Measurements from ENCODE around the gene TNP1. TPM values are rescaled to one million over a fixed set of nuclear protein-coding genes. Genes with fewer than 3 reads are reported as not detected.
A peak's percentile ranks its signal among the peaks of the same experiment; 100 is the strongest.

The TNP1 gene
- total RNA-seq, 1 experiment from 2014 or later = not detected

DNA sequence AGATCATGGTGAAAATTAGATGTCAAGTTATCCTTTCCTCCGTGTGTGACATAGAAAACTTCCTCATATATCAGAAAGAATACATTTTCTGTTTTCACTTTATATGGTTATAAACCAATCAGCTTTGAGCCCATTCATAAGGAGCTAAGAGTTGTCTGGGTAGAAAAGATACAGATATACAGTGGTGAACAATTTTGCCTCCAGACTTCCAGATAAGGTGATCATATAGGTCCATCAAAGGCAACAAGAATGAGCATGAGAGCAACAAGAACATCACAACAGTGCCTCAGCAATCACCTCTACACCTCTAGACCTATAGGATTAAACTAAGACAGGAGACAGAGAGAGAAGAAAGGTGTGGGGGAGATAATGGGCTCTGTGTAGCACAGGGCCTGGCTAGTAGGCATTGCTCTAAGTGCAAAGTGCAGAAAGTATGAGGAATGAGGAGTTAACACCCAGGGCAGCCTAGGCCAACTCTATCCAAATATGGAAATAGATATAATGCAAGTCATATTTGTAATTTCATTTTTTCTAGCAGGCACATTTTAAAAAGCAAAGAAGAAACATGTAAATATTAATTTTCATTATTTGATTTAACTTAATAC is 8.3 kb downstream of the TNP1 start:
- in situ Hi-C loops (cut with HindIII; ENCODE audit: low sequenced_read_pairs) = no loop called here
- DNase-seq (ENCODE audit: low spot score) = no peak

DNA sequence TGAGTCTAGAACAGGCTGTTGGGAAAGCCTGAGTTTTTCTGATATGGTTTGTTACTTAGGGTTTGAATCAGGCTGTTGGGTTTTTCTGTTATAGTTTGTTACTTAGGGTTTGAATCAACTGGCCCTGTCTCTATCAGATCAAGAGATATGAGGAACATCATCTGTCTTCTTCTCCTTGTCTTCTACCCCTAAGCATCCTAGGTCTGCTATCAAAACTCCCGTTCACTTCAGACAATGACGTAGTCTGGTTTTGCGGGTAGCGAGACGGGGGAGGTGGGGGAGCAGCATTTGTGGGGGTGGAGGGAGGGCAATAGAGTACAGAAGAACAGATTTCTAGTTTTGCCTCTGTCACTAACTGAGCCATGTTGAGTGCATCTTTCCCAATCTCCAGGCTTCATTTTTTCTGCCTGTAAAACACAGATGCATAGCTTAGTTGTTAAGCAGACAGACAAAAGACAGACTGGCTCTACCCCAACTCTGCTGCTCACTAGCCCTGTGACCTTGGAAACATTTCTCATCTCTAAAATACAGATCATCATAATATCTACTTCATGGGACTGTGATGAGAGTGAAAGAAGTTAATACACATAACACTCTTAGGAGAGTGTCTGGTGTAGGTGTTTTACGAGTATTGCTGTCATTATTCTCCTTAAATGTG is 9.1 kb downstream of the TNP1 start:
- in situ Hi-C loops (cut with HindIII; ENCODE audit: low sequenced_read_pairs) = no loop called here
- DNase-seq (ENCODE audit: low spot score) = no peak

DNA sequence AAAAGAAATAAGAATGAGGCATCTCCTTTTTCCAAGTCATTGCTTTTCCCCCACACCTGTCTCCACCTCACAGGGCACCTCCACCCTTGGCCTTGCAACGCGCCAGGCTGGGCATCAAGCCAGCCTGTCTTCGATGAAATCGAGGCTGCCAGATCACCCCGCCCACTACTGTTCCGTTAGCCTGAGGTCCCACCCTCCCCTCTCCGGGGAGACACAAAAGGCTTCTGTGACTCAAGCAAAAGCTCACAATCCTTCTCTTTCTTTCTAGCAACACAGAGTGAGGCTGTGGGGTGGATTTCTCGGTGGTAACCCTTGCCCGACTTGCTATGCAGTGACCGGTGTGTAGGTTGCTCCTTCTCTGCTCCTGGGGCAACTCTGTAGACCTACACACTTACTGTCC is 9.9 kb downstream of the TNP1 start:
- in situ Hi-C loops (cut with HindIII; ENCODE audit: low sequenced_read_pairs) = no loop called here
- DNase-seq (ENCODE audit: low spot score) = no peak

DNA sequence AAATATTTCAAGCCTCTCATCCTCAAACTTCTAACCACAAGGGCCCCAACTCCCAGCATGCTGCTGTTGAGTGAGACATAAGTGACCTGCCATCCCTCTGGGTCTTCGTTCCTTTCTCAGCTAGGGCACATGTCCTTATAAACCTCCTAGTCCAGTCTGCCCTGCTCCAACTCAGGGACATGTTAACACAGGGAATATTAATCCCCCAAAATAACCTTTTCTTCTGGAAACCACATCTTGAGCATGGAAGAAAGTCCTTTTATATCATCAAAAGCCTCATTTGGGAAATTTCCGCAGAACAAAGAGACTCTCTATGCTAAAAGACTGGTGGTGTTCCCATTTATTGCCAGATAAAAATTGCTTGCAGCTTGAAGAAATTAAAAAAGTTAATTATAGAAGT is 14.4 kb downstream of the TNP1 start:
- in situ Hi-C loops (cut with HindIII; ENCODE audit: low sequenced_read_pairs) = no loop called here
- DNase-seq (ENCODE audit: low spot score) = no peak

DNA sequence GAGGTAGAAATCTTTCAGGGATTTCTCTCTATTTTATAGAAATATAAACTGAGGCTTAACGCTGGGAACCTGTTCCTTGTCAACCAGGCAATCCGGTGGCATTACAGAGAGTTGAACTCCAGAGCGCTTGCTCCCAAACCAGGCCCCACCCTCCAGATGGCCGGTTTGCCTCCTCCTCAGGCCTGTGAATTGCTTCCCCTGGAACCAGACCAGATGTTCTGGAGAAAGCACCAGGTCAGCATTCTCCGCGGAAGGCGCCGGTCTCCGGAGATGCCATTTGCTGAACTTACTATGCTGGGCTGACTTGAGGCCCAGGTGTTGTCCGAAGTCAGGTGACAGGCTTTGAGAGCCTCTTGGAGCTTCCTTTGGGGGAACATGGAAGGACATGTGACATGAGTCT is 17.2 kb downstream of the TNP1 start:
- in situ Hi-C loops (cut with HindIII; ENCODE audit: low sequenced_read_pairs) = no loop called here
- no peak for DNase-seq (ENCODE audit: low spot score)

DNA sequence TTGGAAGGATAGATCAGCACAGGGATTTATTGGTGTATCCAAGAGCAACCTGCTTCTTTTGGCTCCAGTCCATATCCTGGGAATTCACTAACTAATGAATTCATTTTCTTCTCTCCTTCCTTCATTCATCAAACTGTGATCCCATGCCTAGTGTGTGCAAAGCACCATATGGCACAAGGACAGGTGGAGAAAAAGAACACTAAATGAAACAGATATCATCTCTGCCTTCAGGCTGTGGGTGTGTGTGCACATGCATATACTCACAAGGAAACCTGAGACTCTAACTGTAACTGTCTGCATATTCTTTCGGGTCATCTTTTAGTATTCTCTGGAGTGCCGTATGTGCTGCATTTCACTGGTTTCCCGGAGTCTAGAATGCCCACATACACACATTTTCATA is 20.2 kb downstream of the TNP1 start:
- in situ Hi-C loops (cut with HindIII; ENCODE audit: low sequenced_read_pairs) = no loop called here

DNA sequence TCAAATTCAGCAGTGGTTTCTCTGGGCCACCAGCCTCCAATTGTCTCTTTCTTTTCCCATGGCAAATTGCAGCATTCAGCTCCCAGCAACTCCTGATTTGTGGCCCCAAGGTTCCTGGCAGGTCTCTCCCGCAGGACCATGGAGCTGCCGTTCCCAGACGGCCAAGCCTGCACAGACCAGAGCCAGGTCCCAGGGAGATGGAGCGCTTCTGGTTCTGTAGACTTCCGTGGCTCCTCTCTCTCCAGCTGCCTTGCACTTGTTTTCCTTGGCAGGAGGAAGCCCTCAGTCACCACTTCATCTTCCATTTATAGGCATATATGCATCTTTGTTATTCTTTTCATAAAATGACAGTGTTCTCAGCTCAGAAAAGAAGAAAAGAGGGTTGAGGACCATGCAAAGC is 21.7 kb downstream of the TNP1 start:
- in situ Hi-C loops (cut with HindIII; ENCODE audit: low sequenced_read_pairs) = no loop called here
- DNase-seq (ENCODE audit: low spot score) = no peak

More for the DNA sequence above, 20.2 kb downstream of the TNP1 start:
- peak; percentile 67 for DNase-seq (ENCODE audit: low spot score)

DNA sequence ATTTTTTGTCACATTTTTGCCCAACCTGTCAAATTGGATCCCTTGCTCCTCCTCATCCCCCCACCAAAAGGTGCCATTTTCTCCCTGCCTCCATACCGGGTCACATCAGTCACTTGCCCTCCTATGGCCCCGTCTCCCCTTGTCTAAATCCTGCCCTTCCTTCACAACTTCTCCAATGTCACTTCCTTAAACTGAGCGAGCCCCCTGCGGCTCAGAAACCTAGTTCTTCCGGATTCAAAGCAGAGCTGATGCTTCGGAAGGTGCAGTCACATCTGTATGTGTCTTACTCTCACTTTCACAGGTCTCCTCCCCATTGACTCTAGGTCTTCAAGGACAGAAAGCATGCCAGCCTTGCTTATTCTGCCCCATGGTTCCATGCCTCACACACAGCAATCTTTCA is 22.1 kb downstream of the TNP1 start:
- DNase-seq (ENCODE audit: low spot score) = no peak
- in situ Hi-C loops (cut with HindIII; ENCODE audit: low sequenced_read_pairs) = no loop called here

DNA sequence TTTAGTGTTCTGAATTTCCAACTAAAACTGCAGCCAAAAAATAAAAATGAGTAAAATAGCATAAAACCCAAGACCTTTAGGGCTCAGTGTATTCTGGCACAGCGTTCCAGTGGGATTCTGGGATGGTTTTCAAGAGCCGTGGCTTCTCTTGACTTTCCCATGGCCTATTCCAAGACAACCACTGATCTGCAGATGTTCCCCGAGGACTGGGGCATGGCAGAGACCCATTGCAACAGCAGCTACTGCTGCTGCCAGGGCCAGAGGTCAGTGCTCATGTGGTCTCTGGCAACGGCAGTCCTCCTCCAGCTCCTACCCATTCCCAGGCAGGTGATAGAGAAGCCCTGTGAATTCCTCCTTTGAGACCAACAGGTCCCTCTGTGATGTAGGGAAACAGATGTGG is 26.8 kb downstream of the TNP1 start:
- no peak for DNase-seq (ENCODE audit: low spot score)
- in situ Hi-C loops (cut with HindIII; ENCODE audit: low sequenced_read_pairs) = no loop called here

DNA sequence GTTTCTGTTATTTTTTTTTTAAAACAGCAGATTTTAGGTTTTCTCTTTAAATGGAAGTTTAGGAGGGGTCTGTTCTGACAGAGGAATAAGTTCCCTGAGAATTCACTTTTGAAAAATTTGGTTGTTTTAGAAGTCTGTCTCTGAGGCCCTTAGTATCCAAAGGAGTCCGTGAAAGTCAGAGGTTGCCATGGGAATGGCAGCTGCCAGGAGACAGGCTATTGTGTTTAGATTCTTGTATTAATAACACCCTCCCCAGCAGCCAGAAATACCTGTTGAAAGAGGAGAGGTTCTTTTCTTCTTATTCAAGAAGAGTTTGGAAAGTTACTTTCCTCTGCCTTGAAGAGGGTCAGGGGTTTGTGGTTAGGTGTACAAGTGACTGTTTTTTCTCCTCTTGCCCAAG is 29.5 kb downstream of the TNP1 start:
- in situ Hi-C loops (cut with HindIII; ENCODE audit: low sequenced_read_pairs) = no loop called here

DNA sequence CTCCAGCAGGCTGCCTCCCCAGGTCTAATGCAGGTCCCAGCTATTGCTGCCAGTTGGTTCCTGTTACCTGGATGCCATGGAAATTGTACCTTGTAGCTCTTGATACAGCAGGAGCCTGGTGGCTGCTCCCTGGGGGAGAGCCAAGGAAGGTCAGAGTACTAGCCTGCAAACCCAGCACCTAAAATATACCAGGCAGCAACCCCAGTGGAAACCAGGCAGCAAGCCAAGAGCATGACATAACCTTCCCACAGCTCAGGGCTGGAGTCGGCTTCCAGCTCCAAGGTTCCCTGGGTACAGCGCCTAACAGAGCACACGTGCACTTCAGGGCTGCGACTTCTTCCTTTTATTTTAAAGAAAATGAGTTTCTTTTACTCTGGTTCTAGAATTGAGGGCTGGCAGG is 30.3 kb downstream of the TNP1 start:
- peak; percentile 43 for DNase-seq (ENCODE audit: low spot score)
- in situ Hi-C loops (cut with HindIII; ENCODE audit: low sequenced_read_pairs) = no loop called here

More for the DNA sequence above, 29.5 kb downstream of the TNP1 start:
- no peak for DNase-seq (ENCODE audit: low spot score)

DNA sequence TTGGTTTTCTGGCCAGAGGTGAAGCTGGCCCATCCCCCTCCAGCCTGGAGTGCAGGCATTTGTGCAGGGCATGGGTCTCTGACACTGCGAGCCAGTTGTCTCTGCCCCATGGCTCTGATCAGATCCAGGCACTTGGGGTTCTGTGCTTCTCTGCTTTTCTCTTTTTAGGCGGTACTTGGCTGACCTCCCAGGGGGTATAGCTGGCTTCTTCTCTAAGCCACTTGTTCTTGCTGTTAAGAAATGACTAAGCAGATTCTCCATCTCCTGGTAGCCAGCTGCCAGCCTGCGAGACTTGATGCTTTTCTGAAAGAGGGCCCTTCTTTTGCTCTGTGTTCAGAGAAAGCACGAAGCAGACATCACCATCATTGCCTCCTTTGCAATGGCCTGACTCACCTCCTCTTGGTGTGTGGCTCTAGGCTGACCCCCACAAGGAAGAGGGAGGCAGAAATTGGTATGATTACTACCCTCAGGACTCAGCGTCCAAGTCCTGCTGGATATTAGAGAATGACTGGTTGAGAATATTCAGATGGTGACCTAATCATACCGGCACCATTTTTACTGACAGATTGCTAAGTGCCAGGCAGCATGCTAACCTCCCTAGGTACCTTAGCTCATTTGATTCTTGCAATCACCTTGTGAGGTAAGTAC is 32.7 kb downstream of the TNP1 start:
- DNase-seq (ENCODE audit: low spot score) = no peak
- in situ Hi-C loops (cut with HindIII; ENCODE audit: low sequenced_read_pairs) = no loop called here

DNA sequence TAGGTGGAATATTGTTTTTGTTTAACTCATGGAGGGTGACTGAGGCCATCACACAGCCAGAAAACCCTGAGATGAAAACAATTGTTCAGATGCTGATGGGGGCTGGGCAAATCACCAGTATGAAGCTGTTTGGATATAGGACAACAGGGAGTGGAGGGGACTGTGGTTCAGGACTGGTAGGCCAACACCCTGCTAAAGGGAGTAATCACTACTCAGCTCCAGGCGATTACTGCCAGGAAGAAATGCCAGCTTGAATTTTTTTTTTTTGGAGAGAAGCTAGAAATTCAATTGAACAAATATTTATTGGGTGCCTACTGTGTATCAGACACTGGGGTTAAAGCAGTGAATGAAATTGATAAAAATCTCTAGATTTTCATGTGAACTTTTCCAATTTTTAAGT is 37.4 kb downstream of the TNP1 start:
- in situ Hi-C loops (cut with HindIII; ENCODE audit: low sequenced_read_pairs) = no loop called here
- no peak for DNase-seq (ENCODE audit: low spot score)

DNA sequence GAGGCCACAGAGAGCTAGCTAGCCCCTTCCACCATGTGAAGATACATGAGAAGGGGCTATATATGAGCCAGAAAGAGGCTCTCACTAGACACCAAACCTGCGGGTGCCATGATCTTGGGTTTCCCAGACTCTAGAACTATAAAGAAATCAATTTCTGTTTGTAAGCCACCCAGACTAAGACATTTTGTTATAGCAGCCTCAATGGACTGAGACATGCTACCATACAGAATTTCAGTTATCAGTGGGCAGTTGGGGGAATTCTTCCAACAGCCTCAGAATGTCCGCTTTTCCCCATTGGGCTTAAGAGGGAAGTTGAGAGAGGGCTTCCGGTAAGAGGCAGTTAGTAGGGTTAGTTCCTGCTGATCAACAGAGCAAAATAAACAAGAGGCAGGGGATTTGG is 39.2 kb downstream of the TNP1 start:
- DNase-seq (ENCODE audit: low spot score) = no peak
- in situ Hi-C loops (cut with HindIII; ENCODE audit: low sequenced_read_pairs) = no loop called here

DNA sequence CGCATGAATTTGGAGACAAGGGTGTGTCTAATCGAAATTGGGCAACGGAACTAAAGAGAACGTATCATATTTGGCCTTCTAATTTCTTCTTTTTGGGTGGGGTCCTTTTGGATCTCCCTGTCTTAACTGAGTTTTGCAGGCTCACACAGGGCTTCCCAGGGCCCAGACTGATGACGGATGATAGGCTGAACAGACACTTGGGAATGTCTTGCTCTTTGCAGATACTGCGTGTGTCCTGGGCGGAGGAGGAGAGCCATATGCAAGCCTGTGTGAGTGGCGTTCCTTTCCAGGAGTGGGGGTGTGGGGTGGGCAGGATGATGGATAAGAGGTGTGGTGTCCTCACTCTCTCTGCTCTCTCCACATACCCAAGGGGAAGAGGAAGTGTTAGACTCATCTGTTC is 40.1 kb downstream of the TNP1 start:
- DNase-seq (ENCODE audit: low spot score) = no peak
- in situ Hi-C loops (cut with HindIII; ENCODE audit: low sequenced_read_pairs) = no loop called here

DNA sequence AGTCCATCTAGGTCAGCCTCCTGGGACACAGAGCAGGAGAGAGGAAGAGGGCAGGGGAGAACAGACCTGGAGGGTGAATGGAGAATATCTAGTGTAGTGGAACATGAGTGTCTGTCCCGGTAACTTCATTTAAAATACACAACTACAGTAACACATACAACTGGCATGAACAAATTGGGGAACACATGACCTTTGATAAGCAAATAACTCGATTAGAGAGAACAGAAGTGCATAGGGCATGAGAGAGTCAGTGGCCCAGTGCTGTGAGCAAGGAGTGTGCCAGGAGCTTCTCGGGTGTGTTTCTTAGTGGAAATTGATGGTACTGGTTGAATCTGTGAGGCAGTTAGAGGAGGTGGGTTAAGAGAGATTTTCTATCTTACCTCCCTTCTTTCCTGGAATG is 40.8 kb downstream of the TNP1 start:
- in situ Hi-C loops (cut with HindIII; ENCODE audit: low sequenced_read_pairs) = no loop called here
- no peak for DNase-seq (ENCODE audit: low spot score)

DNA sequence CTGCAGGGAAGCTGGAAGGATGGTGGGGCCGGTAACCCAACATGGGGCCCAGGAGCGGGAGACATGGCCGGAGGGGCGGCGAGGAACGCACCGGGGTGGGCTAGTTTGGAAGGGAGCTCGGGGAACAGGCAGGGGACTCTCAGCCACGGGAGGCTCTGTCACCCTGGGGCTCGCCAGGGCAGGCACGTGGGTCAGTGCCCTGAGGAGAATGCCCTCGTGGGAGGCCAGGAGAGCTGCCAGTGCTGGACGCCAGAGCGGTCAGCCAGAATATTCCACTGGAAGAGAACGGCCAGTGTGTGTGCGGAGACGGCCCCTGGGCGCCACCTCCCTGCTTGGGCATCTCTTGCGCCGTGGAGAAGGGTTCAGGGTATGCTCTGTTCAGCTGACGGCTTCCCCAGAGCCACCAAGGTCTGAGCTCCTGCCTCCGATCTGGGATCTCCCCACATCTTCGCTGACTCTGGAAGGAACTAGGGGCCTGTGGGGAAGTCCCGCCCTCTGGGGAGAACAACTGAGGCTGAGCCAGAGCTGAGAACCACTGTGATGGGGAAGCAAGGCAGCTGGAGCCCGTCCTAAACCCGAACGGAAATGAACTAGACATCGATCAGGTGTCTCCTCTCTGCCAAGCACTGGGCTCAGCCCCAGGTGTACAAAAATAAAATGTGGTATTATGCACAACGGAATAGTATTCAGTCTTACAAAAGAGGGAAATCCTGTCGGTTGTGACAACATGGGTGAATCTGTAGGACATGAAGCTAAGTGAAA is 49.3 kb downstream of the TNP1 start:
- no peak for DNase-seq (ENCODE audit: low spot score)
- in situ Hi-C loops (cut with HindIII; ENCODE audit: low sequenced_read_pairs) = no loop called here

Data from G401 (cell line).